HEK293 (cell line): ENCODE measurements around the gene COL12A1.

Experiments
- CTCF ChIA-PET: fragments of 350-600 bp; formaldehyde crosslinking; extraction: SDS; loops from one replicate; lab custom pipeline; 2021; ENCODE audit warnings: antibody characterized with exemption; lab: Yijun Ruan, JAX
- POLR2A ChIA-PET: fragments of 300-600 bp; formaldehyde crosslinking; extraction: SDS; loops from one replicate; lab custom pipeline; 2020; ENCODE audit warnings: antibody characterized with exemption, inconsistent platforms; lab: Yijun Ruan, JAX
- H3K27ac ChIP-seq: fragments of 200-500 bp; sonication (Bioruptor generic); 2 replicates; pipeline ENCODE4 v1.5.1; 2014; ENCODE audit warnings: low read depth, low read length, control low read depth, inconsistent platforms; ENCODE audit errors: extremely low read depth
- H3K36me3 ChIP-seq, 2 experiments: fragments of 200-500 bp in 1 of 2; sonication (Bioruptor generic) in 1 of 2; 1 replicate in 1 of 2; 2 replicates in 1 of 2; pipeline ENCODE4 v1.5.1; 2014 to 2017; ENCODE audit warnings: inconsistent platforms in 2 of 2, low read length in 2 of 2; ENCODE audit not compliant: control insufficient read depth in 2 of 2, insufficient read depth in 1 of 2
- H3K4me1 ChIP-seq: fragments of 200-500 bp; sonication (Bioruptor generic); 2 replicates; pipeline ENCODE4 v1.5.1; 2014; ENCODE audit warnings: mild to moderate bottlenecking, low read length, inconsistent platforms; ENCODE audit not compliant: control insufficient read depth, insufficient read depth
- H3K4me3 ChIP-seq: 2 replicates; pipeline ENCODE4 v1.5.1; 2011; ENCODE audit warnings: low read depth, mild to moderate bottlenecking, control low read depth, low read length, moderate library complexity
- H3K9me3 ChIP-seq: fragments of 200-500 bp; sonication (Bioruptor generic); 2 replicates; pipeline ENCODE4 v1.5.1; 2014; ENCODE audit warnings: low read depth, low read length, inconsistent platforms; ENCODE audit not compliant: control insufficient read depth, insufficient read depth
- AEBP2 ChIP-seq: fragments of 450-650 bp; formaldehyde crosslinking; IDR thresholded peaks from 2 replicates; pipeline ENCODE4 v1.5.1; 2016; ENCODE audit warnings: missing biosample characterization, missing genetic modification characterization, borderline replicate concordance
- ATF2 ChIP-seq: fragments of 450-650 bp; formaldehyde crosslinking; IDR thresholded peaks from 2 replicates; pipeline ENCODE4 v1.5.1; 2016; ENCODE audit warnings: missing biosample characterization, missing genetic modification characterization, low read depth
- GLI4 ChIP-seq: fragments of 450-650 bp; formaldehyde crosslinking; IDR thresholded peaks from 2 replicates; pipeline ENCODE4 v1.5.1; 2016; ENCODE audit warnings: missing biosample characterization, missing genetic modification characterization
- HOXC10 ChIP-seq: sonication (generic); formaldehyde crosslinking; IDR thresholded peaks from 2 replicates; pipeline ENCODE4 v1.8.1; 2023; ENCODE audit warnings: mild to moderate bottlenecking, missing genetic modification reagents
- KLF16 ChIP-seq: fragments of 450-650 bp; formaldehyde crosslinking; IDR thresholded peaks from 2 replicates; pipeline ENCODE4 v1.5.1; 2017; ENCODE audit warnings: missing biosample characterization, missing genetic modification characterization
- KLF17 ChIP-seq: fragments of 450-650 bp; formaldehyde crosslinking; IDR thresholded peaks from 2 replicates; pipeline ENCODE4 v1.5.1; 2016; ENCODE audit warnings: missing biosample characterization, missing genetic modification characterization
- KLF7 ChIP-seq: fragments of 450-650 bp; formaldehyde crosslinking; IDR thresholded peaks from 2 replicates; pipeline ENCODE4 v1.5.1; 2016; ENCODE audit warnings: missing biosample characterization, missing genetic modification characterization, borderline replicate concordance
- MEIS1 ChIP-seq: sonication (generic); formaldehyde crosslinking; IDR thresholded peaks from 2 replicates; pipeline ENCODE4 v1.8.1; 2022; ENCODE audit warnings: missing genetic modification reagents, mild to moderate bottlenecking, borderline replicate concordance
- OSR2 ChIP-seq: fragments of 450-650 bp; formaldehyde crosslinking; IDR thresholded peaks from 2 replicates; pipeline ENCODE4 v1.5.1; 2016; ENCODE audit warnings: missing biosample characterization, missing genetic modification characterization
- PRDM6 ChIP-seq: fragments of 450-650 bp; formaldehyde crosslinking; IDR thresholded peaks from 2 replicates; pipeline ENCODE4 v1.5.1; 2017; ENCODE audit warnings: missing biosample characterization, missing genetic modification characterization
- TRIM28 ChIP-seq: IDR thresholded peaks from 2 replicates; pipeline ENCODE4 v1.6.1; 2011; ENCODE audit warnings: low read length, control low read depth, borderline replicate concordance
- ZBTB26 ChIP-seq: fragments of 450-650 bp; formaldehyde crosslinking; optimal IDR thresholded peaks from 2 replicates; pipeline ENCODE3; 2016; ENCODE audit warnings: missing biosample characterization, mild to moderate bottlenecking, missing genetic modification characterization
- ZFP69B ChIP-seq: fragments of 450-650 bp; formaldehyde crosslinking; IDR thresholded peaks from 2 replicates; pipeline ENCODE4 v1.5.1; 2016; ENCODE audit warnings: missing biosample characterization, missing genetic modification characterization
- ZNF114 ChIP-seq: fragments of 450-650 bp; formaldehyde crosslinking; IDR thresholded peaks from 2 replicates; pipeline ENCODE4 v1.5.0; 2017; ENCODE audit warnings: missing biosample characterization, missing genetic modification characterization
- ZNF138 ChIP-seq: fragments of 450-650 bp; formaldehyde crosslinking; IDR thresholded peaks from 2 replicates; pipeline ENCODE4 v1.5.1; 2016; ENCODE audit warnings: missing biosample characterization, missing genetic modification characterization, borderline replicate concordance
- ZNF169 ChIP-seq: fragments of 450-650 bp; formaldehyde crosslinking; IDR thresholded peaks from 2 replicates; pipeline ENCODE4 v1.5.1; 2016; ENCODE audit warnings: missing biosample characterization, missing genetic modification characterization
- ZNF292 ChIP-seq: fragments of 450-650 bp; formaldehyde crosslinking; IDR thresholded peaks from 2 replicates; pipeline ENCODE4 v1.5.1; 2016; ENCODE audit warnings: low read depth, missing biosample characterization, missing genetic modification characterization, borderline replicate concordance
- ZNF324 ChIP-seq: fragments of 450-650 bp; formaldehyde crosslinking; IDR thresholded peaks from 2 replicates; pipeline ENCODE4 v1.5.1; 2016; ENCODE audit warnings: missing biosample characterization, missing genetic modification characterization
- ZNF354C ChIP-seq: fragments of 450-650 bp; formaldehyde crosslinking; IDR thresholded peaks from 2 replicates; pipeline ENCODE4 v1.5.1; 2016; ENCODE audit warnings: missing biosample characterization, missing genetic modification characterization, low read depth, borderline replicate concordance
- ZNF404 ChIP-seq: fragments of 450-650 bp; formaldehyde crosslinking; IDR thresholded peaks from 2 replicates; pipeline ENCODE4 v1.5.1; 2017; ENCODE audit warnings: missing biosample characterization, missing genetic modification characterization
- ZNF433 ChIP-seq: fragments of 450-650 bp; formaldehyde crosslinking; IDR thresholded peaks from 2 replicates; pipeline ENCODE4 v1.5.1; 2016; ENCODE audit warnings: missing biosample characterization, missing genetic modification characterization, low read depth
- ZNF510 ChIP-seq: fragments of 450-650 bp; formaldehyde crosslinking; IDR thresholded peaks from 2 replicates; pipeline ENCODE4 v1.5.1; 2018; ENCODE audit warnings: mild to moderate bottlenecking, missing genetic modification characterization, missing biosample characterization; ENCODE audit not compliant: insufficient replicate concordance
- ZNF513 ChIP-seq: fragments of 450-650 bp; IDR thresholded peaks from 2 replicates; pipeline ENCODE4 v1.5.1; 2018; ENCODE audit warnings: missing biosample characterization, missing genetic modification characterization
- ZNF654 ChIP-seq: fragments of 450-650 bp; formaldehyde crosslinking; IDR thresholded peaks from 2 replicates; pipeline ENCODE4 v1.5.1; 2016; ENCODE audit warnings: low read depth, missing biosample characterization, missing genetic modification characterization
- ZNF658 ChIP-seq: fragments of 450-650 bp; formaldehyde crosslinking; IDR thresholded peaks from 2 replicates; pipeline ENCODE4; 2016; ENCODE audit warnings: missing biosample characterization, missing genetic modification characterization
- ZNF747 ChIP-seq: fragments of 450-650 bp; formaldehyde crosslinking; IDR thresholded peaks from 2 replicates; pipeline ENCODE4 v1.5.1; 2016; ENCODE audit warnings: missing biosample characterization, missing genetic modification characterization

The COL12A1 gene

GRCh38 chr6:75157336-75157735 lies 48.5 kb downstream of the COL12A1 start (continued):
- TF ChIP-seq KLF7 (tag by site-specific recombination) (no peak), KLF17 (tag by site-specific recombination) (no peak), ZNF654 (tag by site-specific recombination) (no peak), AEBP2 (no peak), ZNF324 (tag by site-specific recombination) (no peak), ZNF114 (no peak), ZNF510 (tag by site-specific recombination) (no peak)

- ChIA-PET POLR2A (interaction anchor here (0.7 kb wide), 1 partner anchor 1503 kb away, joined by 3 read pairs; no protein-coding TSS in a partner anchor), CTCF (interaction anchor here (0.7 to 1.1 kb wide), 2 partner anchors 13 to 54 kb away, joined by 3 read pairs; no protein-coding TSS in a partner anchor)
- no peak for TF ChIP-seq ZNF354C (tag by site-specific recombination)
- no peak for TF ChIP-seq ATF2 (tag by site-specific recombination)
- no peak for TF ChIP-seq ZNF433 (tag by site-specific recombination)
- TF ChIP-seq TRIM28: no peak
- no peak for TF ChIP-seq ZNF138 (tag by site-specific recombination)
- TF ChIP-seq ZFP69B: no peak
- TF ChIP-seq ZBTB26 (tag by site-specific recombination): no peak
- no peak for TF ChIP-seq ZNF747
- no peak for TF ChIP-seq ZNF404 (tag by site-specific recombination)
- TF ChIP-seq ZNF169: no peak
- no peak for TF ChIP-seq ZNF658 (tag by site-specific recombination)
- TF ChIP-seq GLI4: no peak
Measured at GRCh38 chr6:75156186-75156878, 49.5 kb downstream of the COL12A1 start.

GRCh38 chr6:75155631-75156030 lies 50.2 kb downstream of the COL12A1 start:
- ChIA-PET CTCF (interaction anchor here (0.7 to 1.4 kb wide), 6 partner anchors 12 to 82 kb away, joined by 3 read pairs; no protein-coding TSS in a partner anchor), POLR2A (no interaction called here)
- no peaks in the 10 kb centered on the region for H3K4me1 ChIP-seq
- H3K9me3 ChIP-seq: no peaks in the 10 kb centered on the region
- H3K27ac ChIP-seq: no peak overlapping the region
- peaks cover 0 to 3% of the 10 kb centered on the region in 2 experiments; a peak in 1 of 3 replicates for H3K36me3 ChIP-seq
- H3K4me3 ChIP-seq: no peak overlapping the region
- TF ChIP-seq HOXC10 (CRISPR knock-in tag) (no peak), ZNF513 (tag by site-specific recombination) (no peak), PRDM6 (tag by site-specific recombination) (no peak), OSR2 (no peak), KLF16 (tag by site-specific recombination) (no peak), ZNF292 (tag by site-specific recombination) (no peak), MEIS1 (CRISPR knock-in tag) (no peak)

More at GRCh38 chr6:75156186-75156878, 49.5 kb downstream of the COL12A1 start:
- no peak overlapping the region for H3K27ac ChIP-seq
- no peak overlapping the region for H3K4me3 ChIP-seq
- no peaks in the 10 kb centered on the region for H3K9me3 ChIP-seq
- H3K36me3 ChIP-seq: peaks cover 0 to 3% of the 10 kb centered on the region in 2 experiments; a peak in 1 of 3 replicates
- H3K4me1 ChIP-seq: no peaks in the 10 kb centered on the region
